HG03565 (cell line): ENCODE measurements around the gene ERVMER34-1.

ENCODE experiments used
- ATAC-seq: cut with Tn5 transposase; IDR thresholded peaks from one replicate; pipeline ENCODE4 v1.9.1; 2021; ENCODE audit warnings: mild to moderate bottlenecking, moderate library complexity; ENCODE audit not compliant: unreplicated experiment

Gene ERVMER34-1, protein sequence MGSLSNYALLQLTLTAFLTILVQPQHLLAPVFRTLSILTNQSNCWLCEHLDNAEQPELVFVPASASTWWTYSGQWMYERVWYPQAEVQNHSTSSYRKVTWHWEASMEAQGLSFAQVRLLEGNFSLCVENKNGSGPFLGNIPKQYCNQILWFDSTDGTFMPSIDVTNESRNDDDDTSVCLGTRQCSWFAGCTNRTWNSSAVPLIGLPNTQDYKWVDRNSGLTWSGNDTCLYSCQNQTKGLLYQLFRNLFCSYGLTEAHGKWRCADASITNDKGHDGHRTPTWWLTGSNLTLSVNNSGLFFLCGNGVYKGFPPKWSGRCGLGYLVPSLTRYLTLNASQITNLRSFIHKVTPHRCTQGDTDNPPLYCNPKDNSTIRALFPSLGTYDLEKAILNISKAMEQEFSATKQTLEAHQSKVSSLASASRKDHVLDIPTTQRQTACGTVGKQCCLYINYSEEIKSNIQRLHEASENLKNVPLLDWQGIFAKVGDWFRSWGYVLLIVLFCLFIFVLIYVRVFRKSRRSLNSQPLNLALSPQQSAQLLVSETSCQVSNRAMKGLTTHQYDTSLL

GRCh38 chr4:52750819-52751486 is at the start of gene ERVMER34-1:
Gene ERVMER34-1, minus strand, starts transcription at chr4:52751425. Its CDS starts 5,905 bp downstream, at chr4:52745520.
- no peak for ATAC-seq

GRCh38 chr4:52799813-52800212 is 48.6 kb upstream of the ERVMER34-1 start:
- ATAC-seq = no peak

- no peak for ATAC-seq
These were observed 44.3 kb upstream of the ERVMER34-1 start for GRCh38 chr4:52795533-52795932.

DNA sequence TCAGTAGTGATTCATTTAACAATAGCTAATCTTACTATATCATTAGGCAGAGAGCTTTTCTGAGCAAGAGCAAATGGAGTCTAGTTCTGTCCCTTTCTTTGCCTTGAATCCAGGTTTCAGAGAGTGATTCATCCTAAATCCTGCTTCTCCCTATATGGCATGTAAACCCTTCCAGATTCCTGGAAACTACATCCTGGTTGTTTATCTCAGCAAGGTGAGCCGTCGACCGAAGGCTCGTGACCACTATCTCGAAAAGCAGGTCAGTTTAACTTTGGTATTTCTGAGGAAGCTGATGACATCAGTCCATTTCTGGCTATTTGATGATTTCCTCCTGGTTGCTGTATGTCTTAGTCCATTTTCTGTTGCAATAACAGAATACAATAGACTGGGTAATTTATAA is 40.7 kb upstream of the ERVMER34-1 start:
- ATAC-seq = no peak

- ATAC-seq = no peak
These were observed 38.5 kb upstream of the ERVMER34-1 start for GRCh38 chr4:52789774-52790173.

DNA sequence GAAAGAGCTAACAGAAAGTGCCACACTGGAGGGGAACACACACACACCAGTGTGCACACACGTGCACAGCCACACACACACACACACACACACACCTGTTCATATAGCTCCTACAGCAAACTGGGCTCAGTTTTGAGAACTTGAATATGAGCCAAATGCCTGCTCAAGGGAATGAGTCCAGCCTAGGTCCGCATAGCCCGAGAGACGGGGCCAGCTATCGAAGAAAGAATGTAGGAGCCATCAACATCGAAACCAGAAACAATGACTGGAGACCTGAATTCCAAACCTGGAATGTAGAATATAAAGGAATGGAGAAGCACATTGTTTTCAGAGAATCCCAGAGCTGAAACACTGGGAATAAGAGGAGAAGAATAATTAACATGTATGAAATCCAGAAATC is 37.6 kb upstream of the ERVMER34-1 start:
- no peak for ATAC-seq

DNA sequence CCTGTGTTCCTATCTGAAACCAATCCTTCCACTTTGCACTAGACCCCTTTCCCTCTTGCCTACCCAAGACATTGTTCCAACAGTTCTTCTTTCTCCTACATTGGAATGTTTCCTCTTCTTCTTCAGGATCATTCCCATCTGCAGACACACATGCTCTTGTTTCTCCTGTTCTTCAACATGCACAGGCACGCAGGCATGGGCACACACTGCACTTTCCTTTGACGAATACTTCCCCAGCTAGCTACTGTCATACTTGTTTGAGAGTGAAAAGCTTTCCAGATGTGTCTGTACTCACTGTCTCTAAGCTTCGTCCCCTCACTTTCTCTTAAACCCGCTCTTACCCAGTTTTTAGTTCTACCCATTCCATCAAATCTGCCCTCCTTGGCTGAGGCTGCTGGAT is 31.8 kb upstream of the ERVMER34-1 start:
- no peak for ATAC-seq

DNA sequence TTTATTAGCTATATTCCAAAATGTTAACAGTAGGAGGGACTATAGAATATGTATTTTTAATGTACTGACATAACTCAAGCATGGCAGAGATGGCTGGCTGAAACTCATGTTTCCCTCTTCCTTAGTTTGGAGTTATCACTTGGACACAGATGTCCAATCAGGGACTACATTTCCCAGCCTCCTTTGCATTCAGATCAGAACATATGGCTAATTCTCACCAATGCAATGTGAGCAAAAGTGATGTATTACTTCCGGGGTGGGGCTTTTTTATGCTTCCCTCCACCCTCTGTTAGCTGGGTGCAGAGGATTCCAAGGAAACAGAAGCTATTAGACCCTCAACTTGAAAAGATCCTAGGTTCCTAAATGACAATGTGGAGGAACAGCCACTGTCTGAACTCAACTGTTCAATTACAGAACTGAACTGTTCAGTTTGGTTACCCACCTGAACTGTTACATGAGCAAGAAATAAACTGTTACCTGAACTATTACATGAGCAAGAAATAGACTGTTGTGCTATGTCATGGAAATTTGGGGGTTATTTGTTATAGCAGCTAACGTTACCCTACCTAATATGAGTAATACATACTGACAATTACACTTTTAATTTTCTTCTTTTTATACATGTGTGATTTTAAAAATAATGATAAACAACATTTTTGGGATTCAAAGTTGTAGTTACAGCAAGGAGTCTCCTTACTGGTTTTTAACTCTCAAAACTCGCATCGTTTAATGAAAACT is 29.6 kb upstream of the ERVMER34-1 start:
- no peak for ATAC-seq

- no peak for ATAC-seq
These were observed 29.0 kb upstream of the ERVMER34-1 start for GRCh38 chr4:52780206-52780605.

GRCh38 chr4:52760256-52760655 is 9.0 kb upstream of the ERVMER34-1 start:
- ATAC-seq = no peak

DNA sequence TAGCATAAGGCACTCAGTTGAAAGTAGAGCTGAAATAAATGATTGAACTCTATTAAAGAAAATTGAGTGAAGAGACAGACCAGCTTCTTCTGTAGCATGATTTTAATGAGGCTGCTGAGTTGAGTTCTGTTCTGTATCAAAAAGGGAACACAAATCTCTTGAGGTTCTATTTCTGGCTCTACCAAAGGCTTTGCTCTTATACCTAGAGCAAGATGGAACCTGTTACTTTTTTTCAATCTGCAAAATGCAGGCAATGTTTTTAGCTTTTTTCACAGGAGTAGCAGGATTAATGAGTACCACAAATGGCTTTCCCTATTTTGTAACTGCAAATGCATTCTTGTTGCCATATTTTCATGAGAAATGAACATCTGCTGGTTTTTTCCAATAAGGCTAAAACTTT is 4.2 kb upstream of the ERVMER34-1 start:
- no peak for ATAC-seq

DNA sequence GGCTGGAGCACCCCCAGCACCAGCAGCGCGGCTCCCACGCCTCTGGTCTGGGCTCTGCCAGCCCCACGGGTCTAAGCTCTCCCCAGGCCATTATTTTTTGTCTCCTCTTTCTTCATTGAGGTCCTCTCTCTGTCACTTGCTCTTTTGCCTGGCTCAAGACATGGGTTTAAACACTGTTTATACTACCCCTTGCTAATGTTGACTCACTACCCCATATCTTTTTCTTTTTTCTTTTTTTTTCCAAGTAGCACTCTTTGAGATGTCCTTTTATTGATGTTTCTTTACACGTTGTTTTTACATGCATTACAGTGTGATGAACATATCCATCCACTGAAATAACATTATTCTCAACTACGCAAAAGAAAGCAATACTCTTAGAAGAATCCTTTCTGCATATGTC is 1.7 kb upstream of the ERVMER34-1 start:
- no peak for ATAC-seq

DNA sequence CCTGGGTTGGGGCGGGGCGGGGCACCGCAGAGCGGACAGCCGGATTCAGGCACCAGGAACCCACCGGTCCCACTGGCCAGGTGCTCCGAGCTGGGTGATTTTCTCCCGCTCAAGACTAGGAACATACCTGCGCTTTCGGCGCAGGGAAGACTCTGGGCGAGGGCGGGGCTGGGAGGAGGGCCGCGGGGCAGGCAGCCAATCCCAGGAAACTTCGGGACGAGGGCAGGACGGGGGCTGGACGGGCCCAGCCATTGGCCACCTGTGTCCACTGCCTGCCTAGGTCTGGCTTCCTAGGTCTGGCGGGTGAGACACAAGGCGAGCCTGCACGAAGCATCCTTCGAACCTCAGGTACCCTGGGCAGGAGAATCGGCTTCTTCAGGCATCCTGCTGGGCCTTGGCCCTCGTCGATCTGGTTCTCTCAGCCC is 274 bp upstream of the ERVMER34-1 start:
- ATAC-seq = no peak

- ATAC-seq = no peak
These were observed 1.0 kb downstream of the ERVMER34-1 start for GRCh38 chr4:52750213-52750612.

DNA sequence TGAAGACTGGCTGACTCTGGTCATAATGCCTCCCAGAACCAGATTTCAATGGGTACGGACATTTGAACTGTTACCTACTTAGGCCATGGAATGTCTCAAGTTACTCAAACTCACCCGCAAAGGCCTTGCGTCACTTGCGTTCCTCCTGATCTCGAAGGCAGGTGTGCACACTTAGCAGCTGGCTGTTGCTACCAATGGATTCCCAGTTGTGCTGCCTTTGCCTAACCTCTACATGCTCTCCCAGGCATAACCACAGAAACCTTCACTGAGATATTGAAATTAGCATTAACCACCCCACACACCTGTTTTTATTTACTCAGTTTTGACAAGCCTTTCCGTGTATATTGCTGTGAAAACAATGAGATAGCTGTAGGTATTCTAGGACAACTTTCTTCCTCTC is 2.8 kb downstream of the ERVMER34-1 start:
- no peak for ATAC-seq

DNA sequence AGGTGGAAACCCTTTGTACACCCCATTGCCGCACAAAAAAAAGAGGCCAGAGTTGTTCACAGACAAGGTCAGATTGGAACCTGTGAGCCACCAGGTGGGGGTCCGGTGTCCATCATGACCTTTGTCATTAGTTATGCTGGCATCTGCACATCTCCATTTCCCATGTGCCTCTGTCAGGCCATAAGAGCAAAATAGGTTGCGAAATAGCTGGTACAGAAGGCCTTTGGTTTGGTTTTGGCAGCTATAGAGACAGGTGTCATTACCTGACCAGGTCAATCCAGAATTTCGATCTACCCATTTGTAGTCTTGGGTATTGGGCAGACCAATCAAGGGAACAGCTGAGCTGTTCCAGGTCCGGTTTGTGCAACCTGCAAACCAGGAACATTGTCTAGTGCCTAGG is 6.6 kb downstream of the ERVMER34-1 start:
- ATAC-seq = no peak

DNA sequence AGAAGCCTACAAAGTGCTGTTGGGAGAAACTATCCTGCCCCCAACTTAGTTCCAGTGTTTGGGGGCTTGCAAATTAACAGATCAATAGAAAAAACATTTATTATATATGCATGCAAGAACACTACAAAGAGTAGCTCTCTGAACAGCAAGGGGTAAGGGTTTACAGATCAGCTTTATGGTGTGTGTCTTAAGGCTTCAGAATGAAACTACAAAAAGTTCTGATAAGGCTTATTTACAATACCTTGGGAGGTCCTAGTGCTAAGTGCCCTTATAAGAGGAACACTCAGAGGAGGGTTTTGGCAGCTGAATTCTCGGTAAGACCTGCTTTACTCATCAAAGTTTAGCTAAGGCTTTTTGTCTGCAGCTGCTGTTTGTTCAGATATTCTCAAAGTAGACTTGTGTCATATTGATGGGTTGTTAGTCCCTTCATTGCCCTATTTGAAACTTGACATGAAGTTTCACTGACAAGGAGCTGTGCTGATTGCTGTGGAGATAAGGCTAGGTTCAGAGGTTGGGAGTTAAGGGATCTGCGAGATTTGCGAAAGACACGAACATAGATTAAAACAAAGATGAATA is 7.7 kb downstream of the ERVMER34-1 start:
- ATAC-seq = no peak

- ATAC-seq = no peak
These were observed 21.6 kb downstream of the ERVMER34-1 start for GRCh38 chr4:52729586-52729985.

- no peak for ATAC-seq
These were observed 22.5 kb downstream of the ERVMER34-1 start for GRCh38 chr4:52728691-52729240.

DNA sequence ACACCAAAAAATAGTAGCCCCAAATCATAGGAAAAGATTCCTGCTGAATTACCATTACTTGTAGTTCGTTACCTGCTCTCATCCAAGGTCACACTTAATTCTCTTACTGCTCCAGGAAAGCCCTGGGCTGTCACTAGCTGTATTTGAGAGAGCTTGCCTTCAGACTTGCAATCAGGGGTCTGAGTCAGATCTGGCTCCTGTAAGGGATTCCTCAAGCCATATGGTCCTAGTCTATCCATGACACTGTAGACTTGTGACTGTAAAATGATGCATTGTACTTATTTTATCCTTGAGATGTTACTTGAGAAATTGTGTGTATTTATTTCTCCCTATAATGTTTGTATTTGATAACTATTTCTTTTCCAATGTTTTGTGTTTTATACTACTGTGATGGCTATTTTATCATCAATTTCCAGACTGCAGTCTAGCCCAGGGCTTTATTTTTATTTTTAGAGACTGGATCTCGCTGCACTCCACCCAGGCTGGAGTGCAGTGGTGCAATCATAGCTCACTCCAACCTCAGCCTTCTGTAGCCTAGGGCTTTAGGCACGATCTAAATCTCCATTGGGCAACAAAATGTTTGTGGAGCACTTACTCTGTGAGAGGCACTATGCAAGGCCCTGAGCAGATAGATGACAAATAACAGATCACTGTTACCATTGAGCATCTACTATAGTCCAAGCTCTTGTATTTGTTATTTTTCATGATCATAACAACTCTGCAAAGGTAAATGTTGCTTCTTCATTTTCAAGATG is 24.2 kb downstream of the ERVMER34-1 start:
- ATAC-seq = no peak
